H1 (cell line): Measurements from ENCODE around the gene TTC39A.

Experiments used
- ASH2L ChIP-seq: fragments of 200-600, 300-600 bp; sonication (generic); IDR thresholded peaks from one replicate; pipeline ENCODE4 v1.7.1; 2017; ENCODE audit warnings: low read length
- CHD2 ChIP-seq: IDR thresholded peaks from 2 replicates; pipeline ENCODE4 v1.6.1; 2012; ENCODE audit warnings: low read length, improper control_type of control experiment
- EP300 ChIP-seq, 2 experiments: IDR thresholded peaks; 1 replicate in 1 of 2; 2 replicates in 1 of 2; pipeline ENCODE4 v1.6.1; 2011 to 2012; ENCODE audit warnings: low read depth in 2 of 2, low read length in 2 of 2, mild to moderate bottlenecking in 2 of 2, borderline replicate concordance in 1 of 2, inconsistent platforms in 1 of 2, moderate library complexity in 1 of 2
- EZH2 ChIP-seq: fragments of 200-600 bp; sonication (generic); IDR thresholded peaks from 2 replicates; pipeline ENCODE4 v1.7.1; 2012; ENCODE audit warnings: low read depth, mild to moderate bottlenecking, moderate library complexity, low read length, inconsistent platforms; ENCODE audit not compliant: severe bottlenecking
- JUN ChIP-seq: IDR thresholded peaks from 2 replicates; pipeline ENCODE4 v1.6.1; 2011; ENCODE audit warnings: low read depth, mild to moderate bottlenecking, improper control_type of control experiment, low read length
- KDM1A ChIP-seq: fragments of 200-600, 300-600 bp; sonication (generic); IDR thresholded peaks from 2 replicates; pipeline ENCODE4 v1.7.1; 2016; ENCODE audit warnings: mild to moderate bottlenecking, low read length, borderline replicate concordance
- POLR2A ChIP-seq, 2 experiments: IDR thresholded peaks; 1 replicate in 1 of 2; 2 replicates in 1 of 2; pipeline ENCODE4 v1.6.1; 2011; ENCODE audit warnings: low read depth in 2 of 2, low read length in 2 of 2, mild to moderate bottlenecking in 2 of 2; ENCODE audit errors: control extremely low read depth in 1 of 2
- RFX5 ChIP-seq: IDR thresholded peaks from 2 replicates; pipeline ENCODE4 v1.6.1; 2011; ENCODE audit warnings: low read depth, low read length, improper control_type of control experiment, borderline replicate concordance
- RXRA ChIP-seq: IDR thresholded peaks from 2 replicates; pipeline ENCODE4 v1.6.1; 2011; ENCODE audit warnings: low read depth, mild to moderate bottlenecking, low read length, moderate library complexity; ENCODE audit not compliant: insufficient read depth
- SIX5 ChIP-seq: IDR thresholded peaks from 2 replicates; pipeline ENCODE4 v1.6.1; 2011; ENCODE audit warnings: mild to moderate bottlenecking, low read depth, low read length
- TF ChIP-seq, protein P1 (sequence below), 3 experiments: IDR thresholded peaks; 1 replicate in 2 of 3; 2 replicates in 1 of 3; pipeline versions ENCODE4 v1.5.1 to v1.6.1; 2011; ENCODE audit warnings: low read length in 3 of 3, mild to moderate bottlenecking in 3 of 3, inconsistent platforms in 2 of 3, low read depth in 1 of 3, moderate library complexity in 1 of 3; ENCODE audit not compliant: insufficient read depth in 1 of 3; ENCODE audit errors: control extremely low read depth in 1 of 3
- TF ChIP-seq, protein P2 (sequence below): IDR thresholded peaks from 2 replicates; pipeline ENCODE4 v1.6.1; 2011; ENCODE audit warnings: low read depth, mild to moderate bottlenecking, low read length; ENCODE audit not compliant: insufficient read depth

DNA sequence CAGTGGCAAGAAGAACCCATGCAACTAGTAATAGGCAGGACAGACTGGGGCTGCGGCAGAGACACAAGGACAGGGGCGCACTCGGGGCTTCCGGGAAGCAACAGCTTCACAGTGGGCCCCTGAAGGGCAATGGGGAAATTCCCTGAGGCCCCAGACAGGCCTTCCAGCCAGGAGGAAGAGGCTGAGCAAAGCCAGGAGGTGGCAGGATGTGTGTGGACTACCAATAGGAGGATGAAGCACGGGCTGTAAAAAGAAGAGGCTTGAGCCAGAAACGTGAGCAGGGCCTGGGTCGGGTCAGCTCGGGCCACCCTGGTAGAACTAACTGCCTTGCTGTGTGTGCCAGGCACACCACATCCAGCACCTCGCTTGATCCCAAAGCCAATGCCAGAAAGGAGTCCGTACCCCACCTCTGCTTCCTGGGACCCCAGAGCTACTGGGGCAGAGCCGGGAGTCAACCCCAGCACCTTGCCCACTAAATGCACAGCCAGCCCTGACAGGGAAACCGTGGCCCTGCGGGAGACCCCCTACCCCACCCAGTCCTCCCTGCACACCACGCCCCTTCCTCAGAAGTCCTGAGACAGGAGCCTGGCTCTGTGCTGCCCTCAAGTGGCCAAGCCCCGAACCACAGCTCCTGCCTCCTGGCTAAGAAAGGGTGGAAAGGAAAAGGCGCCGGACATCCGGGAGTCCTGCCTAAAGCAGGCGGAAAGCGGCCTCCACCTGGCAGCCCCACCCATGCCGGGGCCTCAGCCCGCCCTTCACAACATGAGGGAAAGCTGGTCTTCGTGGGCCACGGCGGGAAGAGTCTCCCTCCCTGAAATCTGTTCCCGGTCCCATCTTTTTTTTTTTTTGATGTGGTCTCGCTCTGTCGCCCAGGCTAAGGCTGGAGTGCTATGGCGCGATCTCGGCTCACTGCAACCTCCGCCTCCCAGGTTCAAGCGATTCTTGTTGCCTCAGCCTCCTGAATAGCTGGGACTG is 33.7 kb downstream of the TTC39A start:
- TF ChIP-seq SIX5 (no peak), KDM1A (no peak), CHD2 (no peak), POLR2A (IDR thresholded peaks at IDR 0.05; ENCODE audit: control extremely low read depth in 1 of 2, low read depth in 2 of 2, low read length in 2 of 2) (no peak), JUN (no peak), RFX5 (no peak), EZH2 (no peak), ASH2L (no peak), EP300 (IDR thresholded peaks at IDR 0.05; ENCODE audit: borderline replicate concordance in 1 of 2, low read depth in 2 of 2, low read length in 2 of 2) (0 out of 3 replicates have a peak, but pooled peaks of 1 of the 2 experiments have one; percentile 46), RXRA (no peak)
- TF ChIP-seq, protein P1, sequence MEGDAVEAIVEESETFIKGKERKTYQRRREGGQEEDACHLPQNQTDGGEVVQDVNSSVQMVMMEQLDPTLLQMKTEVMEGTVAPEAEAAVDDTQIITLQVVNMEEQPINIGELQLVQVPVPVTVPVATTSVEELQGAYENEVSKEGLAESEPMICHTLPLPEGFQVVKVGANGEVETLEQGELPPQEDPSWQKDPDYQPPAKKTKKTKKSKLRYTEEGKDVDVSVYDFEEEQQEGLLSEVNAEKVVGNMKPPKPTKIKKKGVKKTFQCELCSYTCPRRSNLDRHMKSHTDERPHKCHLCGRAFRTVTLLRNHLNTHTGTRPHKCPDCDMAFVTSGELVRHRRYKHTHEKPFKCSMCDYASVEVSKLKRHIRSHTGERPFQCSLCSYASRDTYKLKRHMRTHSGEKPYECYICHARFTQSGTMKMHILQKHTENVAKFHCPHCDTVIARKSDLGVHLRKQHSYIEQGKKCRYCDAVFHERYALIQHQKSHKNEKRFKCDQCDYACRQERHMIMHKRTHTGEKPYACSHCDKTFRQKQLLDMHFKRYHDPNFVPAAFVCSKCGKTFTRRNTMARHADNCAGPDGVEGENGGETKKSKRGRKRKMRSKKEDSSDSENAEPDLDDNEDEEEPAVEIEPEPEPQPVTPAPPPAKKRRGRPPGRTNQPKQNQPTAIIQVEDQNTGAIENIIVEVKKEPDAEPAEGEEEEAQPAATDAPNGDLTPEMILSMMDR (IDR thresholded peaks at IDR 0.05; ENCODE audit: control extremely low read depth in 1 of 3, insufficient read depth in 1 of 3, low read depth in 1 of 3, low read length in 3 of 3): peak; percentile 89 to 93 (median 90)
- TF ChIP-seq, protein P2, sequence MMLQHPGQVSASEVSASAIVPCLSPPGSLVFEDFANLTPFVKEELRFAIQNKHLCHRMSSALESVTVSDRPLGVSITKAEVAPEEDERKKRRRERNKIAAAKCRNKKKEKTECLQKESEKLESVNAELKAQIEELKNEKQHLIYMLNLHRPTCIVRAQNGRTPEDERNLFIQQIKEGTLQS: no peak
